Breast epithelium (tissue), 4 donors: Measurements from ENCODE around the gene ATF2. TPM values are rescaled to one million over a fixed set of nuclear protein-coding genes. Genes with fewer than 3 reads are reported as not detected.

Experiments
- DNase-seq, 2 donors: peaks; one replicate each; pipeline ENCODE4 v3.0.0-alpha.2; 2019; ENCODE audit warnings: low spot score in 2 of 2
- H3K27ac ChIP-seq, 2 donors: fragments of 200-600 bp; sonication (generic) in 1 of 2; one replicate each; pipeline ENCODE4 v1.5.1; 2016 to 2019; ENCODE audit warnings: mild to moderate bottlenecking in 1 of 2
- H3K27me3 ChIP-seq, 2 donors: fragments of 200-600 bp; sonication (generic) in 1 of 2; one replicate each; pipeline versions ENCODE4 v1.5.1 to v1.6.0; 2017 to 2019; ENCODE audit warnings: control low read depth in 1 of 2, mild to moderate bottlenecking in 1 of 2
- H3K36me3 ChIP-seq: fragments of 200-600 bp; one replicate; pipeline ENCODE4 v1.5.1; 2019
- H3K4me1 ChIP-seq, 2 donors: fragments of 200-600 bp; sonication (generic); one replicate each; pipeline ENCODE4 v1.5.1; 2016 to 2019; ENCODE audit warnings: control low read depth in 1 of 2
- H3K4me3 ChIP-seq, 3 donors: fragments of 200-600 bp; sonication (generic); 1 replicate in 2 of 3; 2 replicates in 1 of 3; pipeline ENCODE4 v1.5.1; 2016 to 2019; ENCODE audit warnings: mild to moderate bottlenecking in 3 of 3, moderate library complexity in 2 of 3
- H3K9me3 ChIP-seq, 2 donors: fragments of 200-600 bp; sonication (generic) in 1 of 2; one replicate each; pipeline ENCODE4 v1.5.1; 2016 to 2019; ENCODE audit warnings: control low read depth in 1 of 2
- CTCF ChIP-seq, 3 donors: fragments of 450-650 bp; IDR thresholded peaks; one replicate each; pipeline ENCODE4 v1.5.1; 2016 to 2017; ENCODE audit warnings: antibody characterized with exemption in 3 of 3, mild to moderate bottlenecking in 3 of 3, moderate library complexity in 3 of 3
- POLR2A ChIP-seq: fragments of 450-650 bp; IDR thresholded peaks from one replicate; pipeline ENCODE4 v1.6.1; 2016; ENCODE audit warnings: antibody characterized with exemption, mild to moderate bottlenecking, moderate library complexity
- POLR2AphosphoS5 ChIP-seq, 3 donors: sonication (generic); formaldehyde crosslinking; IDR thresholded peaks; one replicate each; pipeline ENCODE4 v1.6.1; 2017; ENCODE audit warnings: antibody characterized with exemption in 3 of 3
- intact Hi-C: fragments of 100-400 bp; cut with DNase I; formaldehyde crosslinking; loops from one replicate; pipeline ENCODE4 v1.15.1; 2023; ENCODE audit warnings: low total_unique reads
- total RNA-seq, 3 donors: library from RNA; depleted of rRNA; stranded (reverse); fragments of >200 nt; gene quantifications; one replicate each; pipeline ENCODE4 v1.1.0, GENCODE V29; 2016

ATF2 gene
- total RNA-seq, 3 donors from 2014 or later = 57.0 to 71.7 (median 61.0) TPM

DNA sequence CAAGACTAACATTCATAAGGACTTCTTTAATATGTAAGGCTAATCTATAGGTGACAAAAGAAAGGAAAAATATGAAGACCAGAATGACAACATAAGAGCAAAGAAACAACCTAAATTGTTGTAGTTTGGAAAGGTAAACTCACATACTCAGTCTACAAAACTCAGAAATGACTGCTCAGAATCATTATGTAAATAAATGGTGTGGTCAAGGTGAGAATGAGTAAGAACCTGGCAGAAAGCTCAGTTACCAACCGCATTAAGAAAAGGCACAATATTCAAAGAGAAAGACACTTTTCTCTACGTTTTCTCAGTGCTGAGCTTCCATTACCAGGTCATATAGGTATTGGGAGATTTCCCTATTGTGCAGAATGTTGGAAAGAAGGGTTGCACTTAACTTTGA lies 15.8 kb downstream of the ATF2 start:
- Histone ChIP-seq H3K27ac (no peak overlapping the region), H3K36me3 (no peaks in the 10 kb centered on the region), H3K4me3 (no peak overlapping the region), H3K9me3 (no peaks in the 10 kb centered on the region), H3K27me3 (no peaks in the 10 kb centered on the region), H3K4me1 (no peaks in the 10 kb centered on the region)
- TF ChIP-seq POLR2A (no peak), CTCF (IDR thresholded peaks at IDR 0.05) (no peak), POLR2AphosphoS5 (IDR thresholded peaks at IDR 0.05) (no peak)
- intact Hi-C loops = no loop called here
- no peak for DNase-seq

GRCh38 chr2:175151791-175152190 lies 16.2 kb downstream of the ATF2 start:
- H3K4me3 ChIP-seq = no peak overlapping the region
- no peak overlapping the region for H3K27ac ChIP-seq
- intact Hi-C loops = no loop called here
- H3K36me3 ChIP-seq = no peaks in the 10 kb centered on the region
- no peaks in the 10 kb centered on the region for H3K27me3 ChIP-seq
- H3K4me1 ChIP-seq = no peaks in the 10 kb centered on the region
- DNase-seq = no peak
- TF ChIP-seq POLR2A = no peak
- no peak for TF ChIP-seq POLR2AphosphoS5 (IDR thresholded peaks at IDR 0.05)
- TF ChIP-seq CTCF (IDR thresholded peaks at IDR 0.05) = no peak
- H3K9me3 ChIP-seq = no peaks in the 10 kb centered on the region

GRCh38 chr2:175147186-175147585 lies 20.8 kb downstream of the ATF2 start:
- intact Hi-C loops = no loop called here
- no peak overlapping the region for H3K27ac ChIP-seq
- TF ChIP-seq POLR2AphosphoS5 (IDR thresholded peaks at IDR 0.05) = no peak
- no peak for TF ChIP-seq CTCF (IDR thresholded peaks at IDR 0.05)
- TF ChIP-seq POLR2A = no peak

DNA sequence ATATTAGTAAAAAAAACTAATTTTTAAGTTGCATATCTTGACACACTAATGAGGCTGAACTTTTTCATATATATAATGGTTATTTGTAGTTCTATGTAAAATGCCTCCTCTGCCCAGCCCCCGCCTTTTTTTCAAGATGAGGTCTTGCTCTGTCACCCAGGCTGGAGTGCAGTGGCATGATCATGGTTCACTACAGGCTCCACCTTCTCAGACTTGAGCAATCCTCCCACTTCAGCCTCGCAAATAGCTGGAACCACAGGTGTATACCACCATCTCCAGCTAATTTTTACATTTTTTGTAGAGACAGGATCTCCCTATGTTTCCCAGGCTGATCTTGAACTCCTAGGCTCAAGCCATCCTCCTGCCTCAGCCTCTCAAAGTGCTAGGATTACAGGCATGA lies 24.3 kb downstream of the ATF2 start:
- intact Hi-C loops = no loop called here
- Histone ChIP-seq H3K4me3 (no peak overlapping the region), H3K4me1 (peaks cover 0 to 4% of the 10 kb centered on the region in 2 donors), H3K27ac (no peak overlapping the region), H3K9me3 (no peaks in the 10 kb centered on the region), H3K27me3 (no peaks in the 10 kb centered on the region), H3K36me3 (no peaks in the 10 kb centered on the region)
- DNase-seq = no peak
- no peak for TF ChIP-seq POLR2A
- TF ChIP-seq POLR2AphosphoS5 (IDR thresholded peaks at IDR 0.05) = no peak
- TF ChIP-seq CTCF (IDR thresholded peaks at IDR 0.05) = no peak

More at GRCh38 chr2:175147186-175147585, 20.8 kb downstream of the ATF2 start:
- no peaks in the 10 kb centered on the region for H3K27me3 ChIP-seq
- H3K4me1 ChIP-seq = no peaks in the 10 kb centered on the region
- no peaks in the 10 kb centered on the region for H3K9me3 ChIP-seq
- no peak overlapping the region for H3K4me3 ChIP-seq
- no peak for DNase-seq
- no peaks in the 10 kb centered on the region for H3K36me3 ChIP-seq

GRCh38 chr2:175143191-175143590 lies 24.8 kb downstream of the ATF2 start:
- H3K27me3 ChIP-seq = no peaks in the 10 kb centered on the region
- H3K27ac ChIP-seq = no peak overlapping the region
- TF ChIP-seq CTCF (IDR thresholded peaks at IDR 0.05) (no peak), POLR2AphosphoS5 (IDR thresholded peaks at IDR 0.05) (no peak), POLR2A (no peak)
- intact Hi-C loops = no loop called here
- no peak for DNase-seq
- H3K4me1 ChIP-seq = peaks cover 0 to 4% of the 10 kb centered on the region in 2 donors
- no peaks in the 10 kb centered on the region for H3K9me3 ChIP-seq
- no peaks in the 10 kb centered on the region for H3K36me3 ChIP-seq
- no peak overlapping the region for H3K4me3 ChIP-seq
